RWPE2 (cell line): ENCODE data around the gene RASD2.
A peak's percentile ranks its signal among the peaks of the same experiment; 100 is the strongest.

ENCODE experiments used
- ATAC-seq: fragments of 200-7000 bp; cut with Tn5 transposase; 3 replicates; pipeline ENCODE4 v1.9.1; 2021; ENCODE audit warnings: low read depth
- DNase-seq: peaks from one replicate; pipeline ENCODE4 v3.0.0-alpha.2; 2020; ENCODE audit warnings: low spot score
- H3K27ac ChIP-seq: fragments of 450-650 bp; 2 replicates; pipeline ENCODE4 v1.5.1; 2017; ENCODE audit warnings: mild to moderate bottlenecking; ENCODE audit not compliant: poor library complexity, severe bottlenecking
- H3K27me3 ChIP-seq: fragments of 250-450 bp; sonication (Bioruptor Pico); 2 replicates; pipeline ENCODE4 v1.5.1; 2021; ENCODE audit warnings: mild to moderate bottlenecking, moderate library complexity; ENCODE audit not compliant: insufficient read depth, poor library complexity, severe bottlenecking
- H3K36me3 ChIP-seq: fragments of 250-450 bp; sonication (Bioruptor Pico); 2 replicates; pipeline ENCODE4 v1.5.1; 2020; ENCODE audit warnings: low read depth, mild to moderate bottlenecking, moderate library complexity
- H3K4me1 ChIP-seq: fragments of 250-450 bp; sonication (Bioruptor Pico); 2 replicates; pipeline ENCODE4 v1.5.1; 2021; ENCODE audit warnings: mild to moderate bottlenecking, moderate library complexity; ENCODE audit not compliant: insufficient read depth, poor library complexity, severe bottlenecking
- H3K4me3 ChIP-seq: fragments of 250-450 bp; sonication (Bioruptor Pico); 2 replicates; pipeline ENCODE4 v1.5.1; 2021; ENCODE audit warnings: mild to moderate bottlenecking, moderate library complexity; ENCODE audit not compliant: severe bottlenecking
- H3K9me3 ChIP-seq: fragments of 250-450 bp; sonication (Bioruptor Pico); 2 replicates; pipeline ENCODE4 v1.5.1; 2021; ENCODE audit warnings: mild to moderate bottlenecking, moderate library complexity; ENCODE audit not compliant: severe bottlenecking
- TF ChIP-seq, protein P1 (sequence below): fragments of 450-650 bp; IDR thresholded peaks from one replicate; pipeline ENCODE4 v1.5.1; 2017; ENCODE audit warnings: mild to moderate bottlenecking, moderate library complexity; ENCODE audit not compliant: poor library complexity, severe bottlenecking

RASD2 gene

GRCh38 chr22:35547987-35548721 is 7.5 kb downstream of the RASD2 start:
- Histone ChIP-seq H3K4me3 (no peak overlapping the region), H3K36me3 (no peaks in the 10 kb centered on the region), H3K4me1 (no peaks in the 10 kb centered on the region), H3K27ac (no peak overlapping the region), H3K9me3 (no peaks in the 10 kb centered on the region), H3K27me3 (no peaks in the 10 kb centered on the region)
- ATAC-seq (peak; percentile 22; the same call in 1 of the 3 replicates), DNase-seq (no peak)
- TF ChIP-seq, protein P1, sequence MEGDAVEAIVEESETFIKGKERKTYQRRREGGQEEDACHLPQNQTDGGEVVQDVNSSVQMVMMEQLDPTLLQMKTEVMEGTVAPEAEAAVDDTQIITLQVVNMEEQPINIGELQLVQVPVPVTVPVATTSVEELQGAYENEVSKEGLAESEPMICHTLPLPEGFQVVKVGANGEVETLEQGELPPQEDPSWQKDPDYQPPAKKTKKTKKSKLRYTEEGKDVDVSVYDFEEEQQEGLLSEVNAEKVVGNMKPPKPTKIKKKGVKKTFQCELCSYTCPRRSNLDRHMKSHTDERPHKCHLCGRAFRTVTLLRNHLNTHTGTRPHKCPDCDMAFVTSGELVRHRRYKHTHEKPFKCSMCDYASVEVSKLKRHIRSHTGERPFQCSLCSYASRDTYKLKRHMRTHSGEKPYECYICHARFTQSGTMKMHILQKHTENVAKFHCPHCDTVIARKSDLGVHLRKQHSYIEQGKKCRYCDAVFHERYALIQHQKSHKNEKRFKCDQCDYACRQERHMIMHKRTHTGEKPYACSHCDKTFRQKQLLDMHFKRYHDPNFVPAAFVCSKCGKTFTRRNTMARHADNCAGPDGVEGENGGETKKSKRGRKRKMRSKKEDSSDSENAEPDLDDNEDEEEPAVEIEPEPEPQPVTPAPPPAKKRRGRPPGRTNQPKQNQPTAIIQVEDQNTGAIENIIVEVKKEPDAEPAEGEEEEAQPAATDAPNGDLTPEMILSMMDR: peak; percentile 12

- H3K27ac ChIP-seq: no peak overlapping the region
- H3K36me3 ChIP-seq: no peaks in the 10 kb centered on the region
- H3K9me3 ChIP-seq: no peaks in the 10 kb centered on the region
- H3K27me3 ChIP-seq: no peaks in the 10 kb centered on the region
- no peaks in the 10 kb centered on the region for H3K4me1 ChIP-seq
- H3K4me3 ChIP-seq: no peak overlapping the region
- ATAC-seq: no peak
- TF ChIP-seq, protein P1: no peak
- DNase-seq: no peak
Observed at GRCh38 chr22:35548722-35549112, 8.1 kb downstream of the RASD2 start.

GRCh38 chr22:35549328-35549727 is 8.7 kb downstream of the RASD2 start:
- ATAC-seq (no peak), DNase-seq (no peak)
- TF ChIP-seq, protein P1: no peak
- H3K4me1 ChIP-seq: no peaks in the 10 kb centered on the region
- no peaks in the 10 kb centered on the region for H3K27me3 ChIP-seq
- no peak overlapping the region for H3K27ac ChIP-seq
- no peaks in the 10 kb centered on the region for H3K9me3 ChIP-seq
- H3K36me3 ChIP-seq: no peaks in the 10 kb centered on the region
- no peak overlapping the region for H3K4me3 ChIP-seq

GRCh38 chr22:35551549-35552177 is 11.0 kb downstream of the RASD2 start:
- TF ChIP-seq, protein P1: no peak
- DNase-seq (no peak), ATAC-seq (no peak)
- no peaks in the 10 kb centered on the region for H3K4me1 ChIP-seq
- H3K27me3 ChIP-seq: no peaks in the 10 kb centered on the region
- H3K9me3 ChIP-seq: no peaks in the 10 kb centered on the region
- H3K36me3 ChIP-seq: no peaks in the 10 kb centered on the region
- no peak overlapping the region for H3K4me3 ChIP-seq
- no peak overlapping the region for H3K27ac ChIP-seq
